ENCODE data around the gene BTBD17. TPM values are rescaled to one million over a fixed set of nuclear protein-coding genes. Genes with fewer than 3 reads are reported as not detected.

Gene BTBD17
- polyA plus RNA-seq, 1 of the 3 experiments (the other 2 are of a cell fraction), result not detected

DNA sequence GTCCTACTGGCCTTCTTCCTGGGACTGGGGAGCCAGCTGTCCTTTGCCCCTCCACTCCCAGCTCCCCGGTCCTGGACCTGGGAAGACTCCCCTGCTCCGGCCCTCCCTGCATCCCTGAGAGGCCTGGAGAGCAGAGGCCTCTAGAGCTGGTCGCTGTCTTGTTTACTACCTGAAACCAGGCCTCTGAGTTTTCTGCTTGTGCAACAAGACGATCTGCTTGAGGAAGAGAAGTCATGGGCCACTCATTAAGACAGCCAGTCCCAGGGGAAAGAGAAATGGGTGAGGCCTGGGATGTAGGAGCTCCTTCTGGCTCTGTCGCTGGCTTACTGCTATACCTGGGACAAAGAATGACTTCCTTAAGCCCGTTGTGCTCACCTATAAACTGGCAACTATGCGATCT is 40.4 kb upstream of the BTBD17 start:
- peaks cover 0 to 6% of the 10 kb centered on the region in 2 experiments; a peak in 1 of 4 replicates for H3K4me1 ChIP-seq (ENCODE audit: control insufficient read depth in 1 of 2, insufficient read depth in 2 of 2, low read depth in 1 of 2, low read length in 1 of 2)
- H3K27me3 ChIP-seq (ENCODE audit: insufficient read depth), result no peaks in the 10 kb centered on the region
- H3K9me3 ChIP-seq, result no peaks in the 10 kb centered on the region
- H3K79me2 ChIP-seq (ENCODE audit: insufficient read depth), result no peaks in the 10 kb centered on the region
- H3K4me2 ChIP-seq, result no peak overlapping the region
- ChIA-PET POLR2A (no interaction called here), CTCF (interaction anchor here (0.7 to 2.5 kb wide), 6 partner anchors 14 to 55 kb away, joined by 3 to 16 read pairs (median 4); no protein-coding TSS in a partner anchor)
- H4K20me1 ChIP-seq (ENCODE audit: insufficient read depth), result no peaks in the 10 kb centered on the region
- no peaks in the 10 kb centered on the region for H3F3A ChIP-seq (replicated peaks; ENCODE audit: insufficient read depth)
- DNase-seq, result no peak
- H3K4me3 ChIP-seq (ENCODE audit: low read depth in 2 of 2, low read length in 1 of 2), result no peak overlapping the region
- H3K27ac ChIP-seq (ENCODE audit: low read depth in 2 of 2, low read length in 1 of 2), result no peak overlapping the region
- TF ChIP-seq FOXJ3 (CRISPR knock-in tag; IDR thresholded peaks at IDR 0.05) (no peak), TAF1 (IDR thresholded peaks at IDR 0.05; ENCODE audit: borderline replicate concordance, low read depth, low read length) (no peak), FOXM1 (IDR thresholded peaks at IDR 0.05; ENCODE audit: low read depth) (no peak), MXI1 (IDR thresholded peaks at IDR 0.05; ENCODE audit: low read depth, low read length) (no peak), RFX5 (IDR thresholded peaks at IDR 0.05; ENCODE audit: low read length) (no peak), YY1 (IDR thresholded peaks at IDR 0.05; ENCODE audit: low read depth) (no peak), IRF3 (IDR thresholded peaks at IDR 0.05; ENCODE audit: low read depth, low read length) (no peak), GATA2 (CRISPR knock-in tag; IDR thresholded peaks at IDR 0.05) (no peak), ELF1 (IDR thresholded peaks at IDR 0.05) (no peak)
- TF ChIP-seq, protein P1, sequence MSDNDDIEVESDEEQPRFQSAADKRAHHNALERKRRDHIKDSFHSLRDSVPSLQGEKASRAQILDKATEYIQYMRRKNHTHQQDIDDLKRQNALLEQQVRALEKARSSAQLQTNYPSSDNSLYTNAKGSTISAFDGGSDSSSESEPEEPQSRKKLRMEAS (IDR thresholded peaks at IDR 0.05; ENCODE audit: low read depth), result no peak
- TF ChIP-seq, protein P2, sequence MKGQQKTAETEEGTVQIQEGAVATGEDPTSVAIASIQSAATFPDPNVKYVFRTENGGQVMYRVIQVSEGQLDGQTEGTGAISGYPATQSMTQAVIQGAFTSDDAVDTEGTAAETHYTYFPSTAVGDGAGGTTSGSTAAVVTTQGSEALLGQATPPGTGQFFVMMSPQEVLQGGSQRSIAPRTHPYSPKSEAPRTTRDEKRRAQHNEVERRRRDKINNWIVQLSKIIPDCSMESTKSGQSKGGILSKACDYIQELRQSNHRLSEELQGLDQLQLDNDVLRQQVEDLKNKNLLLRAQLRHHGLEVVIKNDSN (IDR thresholded peaks at IDR 0.05; ENCODE audit: borderline replicate concordance, low read depth), result no peak
- H2AFZ ChIP-seq (ENCODE audit: low read depth), result no peak overlapping the region
- no peaks in the 10 kb centered on the region for H3K9me2 ChIP-seq
- H3K9ac ChIP-seq, result no peak overlapping the region
- H3K36me3 ChIP-seq (replicated peaks in 1 of 2; ENCODE audit: control insufficient read depth in 1 of 2, insufficient read depth in 2 of 2, low read length in 1 of 2), result no peaks in the 10 kb centered on the region
- 42% methylated on average over 7 of the region's 7 CpGs for WGBS (ENCODE audit: low lambda C conversion rate)

- TF ChIP-seq, protein P1 (IDR thresholded peaks at IDR 0.05; ENCODE audit: low read depth), result no peak
Observed at GRCh38 chr17:74396567-74396966, 34.9 kb upstream of the BTBD17 start.

More at GRCh38 chr17:74396567-74396966, 34.9 kb upstream of the BTBD17 start:
- Histone ChIP-seq H3K4me1 (ENCODE audit: control insufficient read depth in 1 of 2, insufficient read depth in 2 of 2, low read depth in 1 of 2, low read length in 1 of 2) (no peaks in the 10 kb centered on the region; a peak in 1 of 4 replicates), H2AFZ (ENCODE audit: low read depth) (no peak overlapping the region), H3K9ac (no peak overlapping the region), H3K4me3 (ENCODE audit: low read depth in 2 of 2, low read length in 1 of 2) (no peak overlapping the region), H3K27ac (ENCODE audit: low read depth in 2 of 2, low read length in 1 of 2) (no peak overlapping the region), H3K27me3 (ENCODE audit: insufficient read depth) (no peaks in the 10 kb centered on the region), H3F3A (replicated peaks; ENCODE audit: insufficient read depth) (no peaks in the 10 kb centered on the region), H4K20me1 (ENCODE audit: insufficient read depth) (no peaks in the 10 kb centered on the region), H3K79me2 (ENCODE audit: insufficient read depth) (no peaks in the 10 kb centered on the region), H3K9me2 (no peaks in the 10 kb centered on the region), H3K9me3 (no peaks in the 10 kb centered on the region), H3K36me3 (replicated peaks in 1 of 2; ENCODE audit: control insufficient read depth in 1 of 2, insufficient read depth in 2 of 2, low read length in 1 of 2) (no peaks in the 10 kb centered on the region), H3K4me2 (no peak overlapping the region)
- 43% methylated on average over 4 of the region's 4 CpGs for WGBS (ENCODE audit: low lambda C conversion rate)
- ChIA-PET CTCF (interaction anchor here (6.7 to 8.6 kb wide), 2 partner anchors 16 to 61 kb away, joined by 67 to 80 read pairs; no protein-coding TSS in a partner anchor), POLR2A (no interaction called here)
- no peak for DNase-seq
